ENCODE results near the gene MS4A6A. TPM values are rescaled to one million over a fixed set of nuclear protein-coding genes. Genes with fewer than 3 reads are reported as not detected.

The MS4A6A gene
- total and polyA plus RNA-seq, 2 donors (not counting 1 experiment from before 2014, with no cell fraction given) = 0.34 to 4.1 TPM

DNA sequence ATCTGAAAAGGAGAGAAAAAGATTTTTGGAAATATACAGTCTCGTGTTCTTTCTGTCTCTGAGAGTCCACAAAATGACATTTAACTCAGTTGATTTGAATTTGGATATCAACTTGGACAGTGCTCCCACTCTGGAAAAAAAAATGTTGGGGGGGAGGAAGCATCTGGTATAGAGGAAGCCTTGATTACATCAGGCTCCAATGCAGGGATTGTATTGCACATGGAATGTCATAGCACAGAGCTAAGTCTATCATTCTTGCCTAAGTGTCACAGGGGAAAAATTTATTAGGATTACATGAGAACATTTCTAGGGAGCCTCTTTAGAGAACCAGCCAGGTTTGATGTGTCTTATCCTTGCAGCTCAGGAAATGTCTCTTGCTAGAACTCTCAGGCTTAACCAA lies 23.0 kb downstream of the MS4A6A start:
- H3K36me3 ChIP-seq (replicated peaks in 1 of 2; ENCODE audit: control extremely low read depth in 1 of 2, control insufficient read depth in 1 of 2, extremely low read depth in 1 of 2, insufficient read depth in 2 of 2, low read length in 1 of 2) = no peaks in the 10 kb centered on the region
- CTCF ChIA-PET = interaction anchor here (0.6 kb wide), 1 partner anchor 8 kb away, joined by 3 read pairs; no protein-coding TSS in a partner anchor
- H3K4me2 ChIP-seq (replicated peaks; ENCODE audit: low read depth, low read length, poor library complexity, severe bottlenecking) = no peak overlapping the region
- DNase-seq = no peak
- H3K79me2 ChIP-seq (ENCODE audit: control insufficient read depth, insufficient read depth, low read length) = no peaks in the 10 kb centered on the region
- Mint-ChIP-seq H3K4me3 (no peak overlapping the region), H3K4me1 (peaks cover 3% of the 10 kb centered on the region), H3K9me3 (ENCODE audit: insufficient read depth) (peaks cover 3% of the 10 kb centered on the region), H3K27ac (no peak overlapping the region), H3K27me3 (peaks cover 13% of the 10 kb centered on the region)
- no peak overlapping the region for H3K4me3 ChIP-seq (ENCODE audit: control extremely low read depth in 1 of 5, extremely low read depth in 1 of 5, insufficient read depth in 1 of 5, low read depth in 2 of 5, low read length in 4 of 5)
- peaks cover 0 to 2% (median 1%) of the 10 kb centered on the region in 3 donors for H3K9me3 ChIP-seq (ENCODE audit: control extremely low read depth in 1 of 3, control insufficient read depth in 2 of 3, insufficient read depth in 1 of 3, low read length in 2 of 3)
- POLR2A ChIA-PET = no interaction called here
- H4K20me1 ChIP-seq (ENCODE audit: control insufficient read depth, insufficient read depth, low read length, poor library complexity, severe bottlenecking) = no peaks in the 10 kb centered on the region
- ATAC-seq (ENCODE audit: low read depth) = no peak
- no peak overlapping the region for H2AFZ ChIP-seq (ENCODE audit: insufficient read depth, low read depth, low read length, poor library complexity, severe bottlenecking)
- intact Hi-C loops (cut with micrococcal nuclease) = no loop called here
- H3K27me3 ChIP-seq (replicated peaks in 1 of 4; ENCODE audit: control extremely low read depth in 1 of 4, control insufficient read depth in 3 of 4, insufficient read depth in 4 of 4, low read length in 3 of 4) = peaks cover 0 to 5% (median 1%) of the 10 kb centered on the region in 4 experiments
- no peak for TF ChIP-seq EZH2 (IDR thresholded peaks at IDR 0.05; ENCODE audit: borderline replicate concordance, insufficient read depth, low read depth, low read length, poor library complexity, severe bottlenecking)
- TF ChIP-seq, protein P1, sequence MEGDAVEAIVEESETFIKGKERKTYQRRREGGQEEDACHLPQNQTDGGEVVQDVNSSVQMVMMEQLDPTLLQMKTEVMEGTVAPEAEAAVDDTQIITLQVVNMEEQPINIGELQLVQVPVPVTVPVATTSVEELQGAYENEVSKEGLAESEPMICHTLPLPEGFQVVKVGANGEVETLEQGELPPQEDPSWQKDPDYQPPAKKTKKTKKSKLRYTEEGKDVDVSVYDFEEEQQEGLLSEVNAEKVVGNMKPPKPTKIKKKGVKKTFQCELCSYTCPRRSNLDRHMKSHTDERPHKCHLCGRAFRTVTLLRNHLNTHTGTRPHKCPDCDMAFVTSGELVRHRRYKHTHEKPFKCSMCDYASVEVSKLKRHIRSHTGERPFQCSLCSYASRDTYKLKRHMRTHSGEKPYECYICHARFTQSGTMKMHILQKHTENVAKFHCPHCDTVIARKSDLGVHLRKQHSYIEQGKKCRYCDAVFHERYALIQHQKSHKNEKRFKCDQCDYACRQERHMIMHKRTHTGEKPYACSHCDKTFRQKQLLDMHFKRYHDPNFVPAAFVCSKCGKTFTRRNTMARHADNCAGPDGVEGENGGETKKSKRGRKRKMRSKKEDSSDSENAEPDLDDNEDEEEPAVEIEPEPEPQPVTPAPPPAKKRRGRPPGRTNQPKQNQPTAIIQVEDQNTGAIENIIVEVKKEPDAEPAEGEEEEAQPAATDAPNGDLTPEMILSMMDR (IDR thresholded peaks at IDR 0.05) = no peak
- no peaks in the 10 kb centered on the region for H3K4me1 ChIP-seq (ENCODE audit: control insufficient read depth in 2 of 2, insufficient read depth in 2 of 2, low read length in 2 of 2)
- H3K27ac ChIP-seq (ENCODE audit: low read length in 2 of 2) = no peak overlapping the region
- 83% methylated on average over 1 of the region's 1 CpG for WGBS (ENCODE audit: insufficient coverage)
- no peak overlapping the region for H3K9ac ChIP-seq (ENCODE audit: low read length)

DNA sequence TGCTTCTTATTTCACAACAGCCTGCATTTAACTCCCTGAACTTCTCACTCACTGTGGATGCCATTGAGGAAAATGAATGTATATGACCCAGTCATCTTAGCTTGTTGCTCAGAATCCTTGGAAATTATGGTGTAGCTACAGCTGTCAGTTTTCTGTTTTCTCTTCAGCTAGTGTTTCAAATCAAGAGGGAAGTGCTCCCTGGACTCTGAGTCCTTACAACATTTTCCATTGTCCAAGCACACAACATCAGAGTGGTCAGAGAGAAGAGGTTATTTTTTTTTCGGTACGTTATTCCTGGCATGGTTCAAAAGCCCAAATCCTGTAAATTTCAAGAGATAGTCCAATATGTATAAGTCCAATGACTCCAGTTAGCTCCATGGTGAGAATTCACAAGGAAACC lies 23.6 kb downstream of the MS4A6A start:
- Mint-ChIP-seq H3K4me3 (no peak overlapping the region), H3K27me3 (peaks cover 11% of the 10 kb centered on the region), H3K4me1 (peaks cover 3% of the 10 kb centered on the region), H3K27ac (no peak overlapping the region), H3K9me3 (ENCODE audit: insufficient read depth) (peaks cover 3% of the 10 kb centered on the region)
- intact Hi-C loops (cut with micrococcal nuclease) = no loop called here
- no peak for TF ChIP-seq EZH2 (IDR thresholded peaks at IDR 0.05; ENCODE audit: borderline replicate concordance, insufficient read depth, low read depth, low read length, poor library complexity, severe bottlenecking)
- TF ChIP-seq, protein P1 (IDR thresholded peaks at IDR 0.05) = no peak
- H3K4me1 ChIP-seq (ENCODE audit: control insufficient read depth in 2 of 2, insufficient read depth in 2 of 2, low read length in 2 of 2) = no peaks in the 10 kb centered on the region
- H3K27me3 ChIP-seq (replicated peaks in 1 of 4; ENCODE audit: control extremely low read depth in 1 of 4, control insufficient read depth in 3 of 4, insufficient read depth in 4 of 4, low read length in 3 of 4) = peaks cover 0 to 5% (median 1%) of the 10 kb centered on the region in 4 experiments
- no CpG with 5 or more reads among the region's 2 CpGs for WGBS (ENCODE audit: insufficient coverage)
- DNase-seq = no peak
- H3K36me3 ChIP-seq (replicated peaks in 1 of 2; ENCODE audit: control extremely low read depth in 1 of 2, control insufficient read depth in 1 of 2, extremely low read depth in 1 of 2, insufficient read depth in 2 of 2, low read length in 1 of 2) = no peaks in the 10 kb centered on the region
- H3K4me2 ChIP-seq (replicated peaks; ENCODE audit: low read depth, low read length, poor library complexity, severe bottlenecking) = no peak overlapping the region
- peaks cover 0 to 2% (median 1%) of the 10 kb centered on the region in 3 donors for H3K9me3 ChIP-seq (ENCODE audit: control extremely low read depth in 1 of 3, control insufficient read depth in 2 of 3, insufficient read depth in 1 of 3, low read length in 2 of 3)
- POLR2A ChIA-PET = no interaction called here
- H3K9ac ChIP-seq (ENCODE audit: low read length) = no peak overlapping the region
- no peak overlapping the region for H3K4me3 ChIP-seq (ENCODE audit: control extremely low read depth in 1 of 5, extremely low read depth in 1 of 5, insufficient read depth in 1 of 5, low read depth in 2 of 5, low read length in 4 of 5)
- ATAC-seq (ENCODE audit: low read depth) = no peak
- no peaks in the 10 kb centered on the region for H4K20me1 ChIP-seq (ENCODE audit: control insufficient read depth, insufficient read depth, low read length, poor library complexity, severe bottlenecking)
- no peaks in the 10 kb centered on the region for H3K79me2 ChIP-seq (ENCODE audit: control insufficient read depth, insufficient read depth, low read length)
- no peak overlapping the region for H3K27ac ChIP-seq (ENCODE audit: low read length in 2 of 2)
- no peak overlapping the region for H2AFZ ChIP-seq (ENCODE audit: insufficient read depth, low read depth, low read length, poor library complexity, severe bottlenecking)
- CTCF ChIA-PET = interaction anchor here (0.6 kb wide), 1 partner anchor 8 kb away, joined by 3 read pairs; no protein-coding TSS in a partner anchor
